Uterus (tissue), 2 donors: Measurements from ENCODE around the gene ZMAT2.
A peak's percentile ranks its signal among the peaks of the same experiment; 100 is the strongest.

ENCODE experiments used
- POLR2A ChIP-seq, 2 donors: fragments of 450-650 bp; IDR thresholded peaks; one replicate each; pipeline ENCODE4 v1.6.1; 2016; ENCODE audit warnings: antibody characterized with exemption in 2 of 2, mild to moderate bottlenecking in 1 of 2, moderate library complexity in 1 of 2
- TF ChIP-seq, protein P1 (sequence below), 4 experiments: fragments of 200-600 bp in 2 of 4; fragments of 450-650 bp in 2 of 4; sonication (generic) in 2 of 4; IDR thresholded peaks; one replicate each; pipeline ENCODE4 v1.5.1; 2016 to 2019; ENCODE audit warnings: antibody characterized with exemption in 4 of 4, mild to moderate bottlenecking in 2 of 4, moderate library complexity in 1 of 4

GRCh38 chr5:140664359-140665119 is 35.7 kb upstream of the ZMAT2 start, which contains the start of gene WDR55:
- TF ChIP-seq, protein P1, sequence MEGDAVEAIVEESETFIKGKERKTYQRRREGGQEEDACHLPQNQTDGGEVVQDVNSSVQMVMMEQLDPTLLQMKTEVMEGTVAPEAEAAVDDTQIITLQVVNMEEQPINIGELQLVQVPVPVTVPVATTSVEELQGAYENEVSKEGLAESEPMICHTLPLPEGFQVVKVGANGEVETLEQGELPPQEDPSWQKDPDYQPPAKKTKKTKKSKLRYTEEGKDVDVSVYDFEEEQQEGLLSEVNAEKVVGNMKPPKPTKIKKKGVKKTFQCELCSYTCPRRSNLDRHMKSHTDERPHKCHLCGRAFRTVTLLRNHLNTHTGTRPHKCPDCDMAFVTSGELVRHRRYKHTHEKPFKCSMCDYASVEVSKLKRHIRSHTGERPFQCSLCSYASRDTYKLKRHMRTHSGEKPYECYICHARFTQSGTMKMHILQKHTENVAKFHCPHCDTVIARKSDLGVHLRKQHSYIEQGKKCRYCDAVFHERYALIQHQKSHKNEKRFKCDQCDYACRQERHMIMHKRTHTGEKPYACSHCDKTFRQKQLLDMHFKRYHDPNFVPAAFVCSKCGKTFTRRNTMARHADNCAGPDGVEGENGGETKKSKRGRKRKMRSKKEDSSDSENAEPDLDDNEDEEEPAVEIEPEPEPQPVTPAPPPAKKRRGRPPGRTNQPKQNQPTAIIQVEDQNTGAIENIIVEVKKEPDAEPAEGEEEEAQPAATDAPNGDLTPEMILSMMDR (IDR thresholded peaks at IDR 0.05): no peak
- peak; percentile 64 to 76 for TF ChIP-seq POLR2A (IDR thresholded peaks at IDR 0.05)
